GM18867 (cell line): ENCODE results near the gene HORMAD1.
"Not testable (repeated sequence)": the region's sequence is repeated elsewhere in the genome, so short reads cannot be mapped to it uniquely, and the experiment has no call there.

Experiments
- ATAC-seq: cut with Tn5 transposase; IDR thresholded peaks from one replicate; pipeline ENCODE4 v1.9.1; 2021; ENCODE audit warnings: mild to moderate bottlenecking, moderate library complexity; ENCODE audit not compliant: unreplicated experiment

HORMAD1 gene

DNA sequence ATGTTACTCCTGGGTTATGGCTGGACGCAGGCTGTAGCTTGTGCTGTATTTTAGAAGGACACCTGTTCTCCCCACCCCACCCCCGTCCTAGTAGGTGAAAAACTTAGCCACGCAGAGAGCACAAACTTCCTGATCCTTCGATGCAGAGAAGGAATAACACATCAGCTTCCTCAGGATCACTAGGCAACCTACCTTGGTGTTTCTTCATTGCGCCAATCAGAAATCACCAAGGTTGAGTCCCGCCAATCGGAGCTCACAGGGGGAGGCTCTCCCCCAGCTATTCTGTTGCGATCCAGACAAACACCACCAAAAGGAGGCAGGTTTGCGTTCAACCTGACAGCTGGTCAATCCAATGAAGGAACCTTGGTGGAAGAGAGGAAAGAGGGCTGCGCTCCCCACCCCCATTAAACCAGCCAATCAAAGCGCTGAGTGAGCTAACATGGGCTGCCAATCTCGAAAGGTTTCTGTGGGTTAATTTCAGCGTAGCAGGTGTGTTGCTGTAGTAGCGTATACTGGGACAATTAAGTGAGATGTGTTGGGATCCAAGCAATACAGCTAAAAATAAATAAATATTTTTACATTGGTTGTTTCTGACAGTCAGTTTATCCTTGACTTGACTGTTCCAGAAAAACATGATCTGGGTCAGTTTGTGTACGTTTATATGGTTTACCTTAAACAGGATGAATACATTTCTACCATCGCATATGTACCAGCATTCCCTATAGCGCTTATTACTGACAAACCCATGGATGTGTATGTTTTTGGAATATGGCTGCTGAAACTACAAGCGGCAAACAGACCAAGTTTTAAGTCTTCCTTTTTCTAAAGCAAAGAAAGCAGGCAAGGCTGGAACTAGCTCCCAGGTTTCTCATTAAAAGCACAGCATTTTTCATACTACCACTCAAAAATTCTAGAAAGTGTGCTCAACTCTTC, 23.4 kb downstream of the HORMAD1 start, which contains the start of gene GOLPH3L:
Gene GOLPH3L (minus strand): TSS at position 160 of the 933 bp plus-strand sequence. CDS start 2,316 bp downstream, outside the sequence.
- ATAC-seq: peak; percentile 98

DNA sequence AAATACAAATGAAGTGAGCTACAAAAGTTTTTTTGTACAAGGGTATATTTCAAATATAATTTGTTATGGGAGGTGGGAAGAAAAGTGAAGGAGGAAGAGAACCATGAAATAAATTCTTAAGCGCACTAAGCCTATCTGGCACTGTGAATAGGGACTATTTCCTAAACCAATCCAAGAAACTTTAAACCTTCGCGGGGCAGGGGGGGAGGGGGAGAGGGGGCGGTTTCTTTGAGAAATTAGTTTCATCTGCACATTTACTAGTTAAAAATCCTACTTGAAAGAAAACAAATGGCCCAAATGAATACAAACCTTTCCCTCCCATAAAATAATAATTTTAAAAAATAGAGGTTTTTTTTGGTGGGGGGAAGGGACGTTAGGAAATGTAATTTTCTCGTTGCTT, 24.1 kb downstream of the HORMAD1 start:
- ATAC-seq: no peak

DNA sequence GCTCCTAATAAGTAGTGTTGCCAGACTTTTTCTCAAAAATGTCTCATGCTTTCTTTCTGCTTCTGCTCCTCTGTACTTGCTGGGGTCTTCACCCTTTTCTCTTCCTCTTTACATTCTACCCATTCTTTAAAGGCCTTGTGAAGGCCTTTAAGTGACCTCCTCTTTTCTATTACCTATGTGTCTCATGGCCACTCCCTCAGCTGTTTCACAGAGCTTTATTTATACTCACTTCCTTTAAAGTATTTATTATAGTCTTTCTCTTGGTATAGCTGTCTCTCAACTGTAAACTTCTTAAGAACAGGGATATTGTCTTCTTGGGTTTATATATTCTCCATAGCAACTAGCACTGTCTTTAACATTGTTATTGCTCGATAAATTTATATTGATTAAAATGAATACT, 24.5 kb downstream of the HORMAD1 start:
- no peak for ATAC-seq

DNA sequence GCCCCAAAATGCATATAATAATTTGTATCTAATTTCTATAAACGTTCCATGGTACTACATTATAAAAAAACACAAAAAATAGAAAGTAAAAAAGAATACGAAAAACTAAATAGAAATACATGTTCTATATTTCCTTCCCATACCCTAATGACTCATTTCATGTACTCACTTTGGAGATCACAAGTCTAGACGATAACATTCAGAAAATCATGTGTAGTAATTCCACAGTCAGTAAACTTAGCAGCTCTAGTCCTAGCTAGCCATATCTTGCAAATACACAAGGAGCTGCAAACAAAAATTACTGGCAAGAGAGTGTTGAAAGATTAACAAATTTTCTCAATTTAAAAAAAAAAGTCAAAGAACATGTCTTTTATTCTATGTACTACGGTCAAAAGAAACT, 25.1 kb downstream of the HORMAD1 start:
- no peak for ATAC-seq

DNA sequence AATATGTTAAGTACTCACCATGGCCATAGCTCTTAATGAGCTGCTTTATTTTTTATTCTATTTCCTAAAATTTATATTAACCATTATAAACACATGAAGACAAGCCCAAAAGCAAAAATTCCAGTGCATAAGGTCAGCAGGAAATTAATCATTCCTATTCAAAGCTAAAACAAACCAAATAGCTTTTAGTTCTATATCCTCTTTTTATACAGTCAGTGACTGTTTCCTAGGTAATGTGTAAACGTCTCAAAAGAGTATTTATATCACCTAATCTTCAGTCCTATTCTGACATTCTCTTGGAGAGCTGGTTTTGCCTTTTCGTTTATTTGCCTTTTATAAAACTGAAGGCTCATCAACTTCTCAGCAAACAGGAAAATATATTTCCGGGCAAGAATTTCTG, 28.0 kb downstream of the HORMAD1 start:
- ATAC-seq: no peak

DNA sequence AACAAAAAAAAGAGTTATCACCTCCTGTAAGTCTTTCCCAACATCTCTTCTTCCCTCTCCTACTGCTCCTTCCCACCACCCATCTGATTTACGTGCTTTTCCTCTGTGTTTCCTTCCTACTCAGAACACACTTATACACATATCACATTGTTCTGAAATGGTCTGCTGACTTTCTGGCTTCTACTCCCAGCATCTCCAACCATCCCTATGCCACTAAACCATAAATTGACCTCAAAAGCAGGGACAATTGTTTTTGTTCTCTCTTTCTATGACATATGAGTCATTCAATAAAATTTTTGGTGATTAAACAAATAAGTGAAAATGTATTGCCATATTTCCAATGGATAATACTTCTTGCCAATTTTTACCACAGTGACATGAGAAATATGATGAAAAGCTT, 31.9 kb downstream of the HORMAD1 start:
- no peak for ATAC-seq

DNA sequence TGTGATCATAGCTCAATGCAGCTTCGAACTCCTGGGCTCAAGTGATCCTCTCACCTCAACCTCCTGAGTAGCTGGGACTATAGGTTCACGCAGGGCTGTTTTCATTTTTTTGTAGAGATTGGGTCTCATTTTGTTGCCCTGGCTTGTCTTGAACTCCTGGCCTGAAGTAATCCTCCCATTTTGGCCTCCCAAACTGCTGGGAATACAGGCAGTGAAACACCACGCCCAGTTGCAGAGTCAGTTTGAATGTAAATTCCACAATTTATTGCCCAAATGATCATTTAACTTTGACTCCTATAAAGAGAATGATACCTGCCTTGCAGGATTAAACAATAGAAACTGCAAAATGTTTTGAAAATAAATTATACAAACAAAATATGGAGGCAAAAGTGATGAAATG, 34.4 kb downstream of the HORMAD1 start:
- no peak for ATAC-seq

DNA sequence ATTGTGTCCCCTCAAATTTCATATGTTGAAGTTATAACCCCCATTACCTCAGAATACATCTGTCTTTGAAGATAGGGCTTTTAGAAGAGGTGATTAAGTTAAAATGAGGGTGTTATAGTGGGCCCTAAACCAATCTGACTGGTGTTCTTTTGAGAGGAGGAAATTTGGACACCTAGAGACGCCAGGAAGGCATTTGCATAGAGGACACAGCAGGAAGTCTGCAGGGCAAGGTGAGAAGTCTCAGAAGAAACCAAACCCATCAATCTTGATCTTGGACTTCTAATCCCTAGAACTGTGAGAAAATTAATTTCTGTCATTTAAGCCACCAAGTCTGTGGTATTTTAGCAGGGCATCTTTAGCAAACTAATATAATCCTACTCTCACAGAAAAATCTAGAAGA, 36.8 kb downstream of the HORMAD1 start:
- ATAC-seq: peak; percentile 68

DNA sequence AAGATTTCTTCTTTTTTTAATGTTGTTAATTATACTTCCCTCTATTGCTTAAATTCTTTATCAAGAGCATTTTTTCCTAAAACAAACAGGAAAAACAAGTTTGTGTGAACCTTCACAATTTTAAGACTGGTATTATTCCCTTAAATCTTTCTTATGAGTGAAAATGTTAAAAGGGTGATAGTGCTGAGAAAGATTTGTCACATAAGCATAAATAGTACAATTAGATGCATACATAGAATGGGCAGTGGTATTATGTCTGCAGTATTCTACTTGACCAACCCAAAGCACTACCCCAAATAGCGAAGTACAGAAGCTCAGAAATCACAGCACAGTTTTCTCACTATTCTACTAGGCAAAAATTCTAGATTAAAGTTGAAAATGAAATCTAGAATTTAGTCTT, 41.7 kb downstream of the HORMAD1 start:
- ATAC-seq: no peak

DNA sequence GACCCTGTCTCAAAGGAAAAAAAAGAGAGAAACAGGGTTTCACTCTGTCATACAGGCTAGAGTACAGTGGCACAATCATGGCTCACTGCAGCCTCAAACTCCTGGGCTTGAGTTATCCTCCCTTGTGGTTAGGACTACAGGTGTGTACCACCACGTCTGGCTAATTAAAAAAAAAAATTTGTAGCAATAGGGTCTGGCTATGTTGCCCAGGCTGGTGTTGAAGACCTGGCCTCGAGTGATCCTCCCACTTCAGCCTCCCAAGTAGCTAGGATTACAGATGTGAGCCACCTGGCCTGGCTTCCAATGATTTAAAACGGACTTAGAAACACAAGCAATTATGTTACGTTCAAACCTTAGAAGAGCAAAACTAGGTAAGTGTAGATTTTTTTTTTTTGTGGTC, 45.8 kb downstream of the HORMAD1 start:
- no peak for ATAC-seq

DNA sequence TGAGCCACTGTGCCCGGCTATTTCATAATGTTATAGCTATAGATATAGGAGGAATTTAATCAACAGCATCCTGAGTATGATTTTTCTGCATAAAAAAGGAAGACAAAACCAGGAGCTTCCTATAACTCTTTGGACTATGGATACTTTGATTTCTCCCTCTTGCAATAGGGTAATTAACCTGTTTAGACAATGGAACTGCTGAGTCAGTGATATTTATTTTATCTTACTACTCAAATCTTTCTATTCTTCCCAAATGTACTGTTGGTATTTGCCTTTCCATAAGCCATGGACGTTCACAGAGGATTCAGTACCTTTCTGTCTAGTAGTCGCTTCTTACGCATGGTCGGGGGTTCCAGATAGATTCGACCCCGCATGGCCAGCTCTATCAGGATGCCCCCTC, 57.4 kb downstream of the HORMAD1 start:
- ATAC-seq: no peak

DNA sequence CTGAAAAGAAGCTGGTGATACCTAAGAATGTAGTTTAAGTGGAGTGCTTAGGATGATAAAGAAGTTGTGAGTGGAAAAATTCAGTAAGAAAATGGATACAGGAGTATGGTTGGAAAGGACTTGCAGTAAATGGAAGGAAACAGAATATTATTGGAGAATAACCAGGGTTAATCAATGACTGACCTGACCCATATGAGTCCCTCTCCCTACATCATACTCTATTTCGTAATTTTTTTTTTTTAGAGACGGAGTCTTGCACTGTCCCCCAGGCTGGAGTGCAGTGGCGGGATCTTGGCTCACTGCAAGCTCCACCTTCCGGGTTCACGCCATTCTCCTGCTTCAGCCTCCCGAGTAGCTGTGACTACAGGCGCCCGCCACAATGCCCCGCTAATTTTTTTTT, 57.9 kb downstream of the HORMAD1 start:
- ATAC-seq: no peak

DNA sequence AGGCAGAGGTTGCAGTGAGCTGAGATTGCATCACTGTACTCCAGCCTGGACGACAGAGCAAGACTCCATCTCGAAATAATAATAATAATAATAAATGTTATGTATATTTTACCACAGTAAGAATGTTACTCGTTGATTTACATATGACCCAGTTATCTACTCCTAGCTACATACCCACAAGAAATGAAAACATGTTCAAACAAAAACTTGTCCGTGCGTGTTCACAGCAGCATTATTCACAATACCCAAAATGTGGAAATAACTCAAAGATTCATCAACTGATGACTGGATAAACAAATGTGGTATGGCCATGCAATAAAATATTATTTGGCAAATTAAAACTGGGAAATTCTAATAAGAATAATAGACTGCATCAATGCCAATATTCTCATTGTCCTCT, 59.5 kb downstream of the HORMAD1 start:
- no peak for ATAC-seq

DNA sequence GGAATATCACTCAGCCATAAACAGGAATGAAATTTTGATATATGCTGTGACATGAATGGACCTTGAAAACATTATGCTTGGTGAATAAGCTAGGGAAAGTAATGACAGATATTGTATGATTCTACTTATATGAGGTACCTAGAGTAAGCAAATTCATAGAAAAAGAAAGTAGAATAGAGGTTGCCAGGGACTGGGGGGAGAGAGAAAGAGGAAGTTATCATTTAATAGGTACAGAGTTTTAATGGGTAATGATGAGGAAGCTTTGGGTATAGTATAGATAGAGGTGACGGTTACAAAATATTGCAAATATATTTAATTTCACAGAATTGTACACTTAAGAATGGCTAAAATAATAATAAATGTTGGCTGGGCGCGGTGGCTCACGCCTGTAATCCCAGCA, 60.1 kb downstream of the HORMAD1 start:
- no peak for ATAC-seq

DNA sequence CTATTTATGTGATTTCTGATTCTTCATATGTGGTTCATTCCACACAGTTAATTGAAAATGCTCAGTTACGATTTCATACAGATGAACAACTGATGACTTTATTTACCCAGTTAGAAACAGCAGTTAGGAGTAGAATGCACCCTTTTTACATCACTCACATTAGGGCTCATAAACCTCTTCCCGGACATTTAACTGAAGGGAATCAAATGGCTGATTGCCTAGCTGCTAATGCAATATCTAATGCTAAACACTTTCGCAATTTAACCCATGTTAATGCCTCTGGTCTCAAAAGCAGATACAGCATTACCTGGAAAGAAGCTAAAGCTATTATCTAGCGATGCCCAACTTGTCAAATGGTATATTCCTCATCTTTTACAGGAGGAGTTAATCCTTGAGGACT, 63.6 kb downstream of the HORMAD1 start:
- not testable (repeated sequence) for ATAC-seq

DNA sequence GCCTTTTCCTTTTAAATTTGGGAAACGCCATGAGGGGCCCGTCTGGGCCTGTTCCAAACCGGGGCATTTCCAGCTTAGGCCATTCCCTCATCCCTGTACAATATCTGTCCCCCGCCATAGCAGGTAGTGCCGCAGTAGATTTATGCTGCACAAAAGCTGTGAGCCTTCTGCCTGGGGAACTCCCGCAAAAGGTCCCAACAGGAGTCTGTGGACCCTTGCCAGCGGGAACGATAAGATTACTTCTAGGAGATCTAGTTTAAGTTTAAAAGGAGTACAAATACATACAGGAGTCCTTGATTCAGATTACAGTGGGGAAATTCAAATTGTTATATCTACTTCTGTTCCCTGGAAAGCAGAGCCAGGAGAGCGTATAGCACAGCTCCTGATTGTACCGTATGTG, 66.1 kb downstream of the HORMAD1 start:
- ATAC-seq: not testable (repeated sequence)

DNA sequence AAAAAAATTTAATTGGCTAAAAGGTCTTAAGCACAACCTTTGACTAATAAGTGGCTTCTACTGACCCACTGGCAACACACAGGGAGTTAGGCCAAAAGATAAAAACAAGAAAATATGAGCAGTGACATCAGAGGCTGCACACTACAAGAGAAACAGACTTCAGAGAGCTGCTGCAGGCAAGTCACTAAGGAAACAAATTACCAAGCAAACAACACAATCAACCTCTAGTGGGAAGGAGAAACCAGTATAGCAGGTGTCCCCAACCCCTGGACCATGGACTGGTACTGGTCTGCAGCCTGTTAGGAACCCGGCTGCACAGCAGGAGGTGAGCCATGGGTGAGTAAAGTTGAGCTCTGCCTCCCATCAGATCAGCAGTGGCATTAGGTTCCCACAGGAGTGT, 70.5 kb downstream of the HORMAD1 start:
- no peak for ATAC-seq

DNA sequence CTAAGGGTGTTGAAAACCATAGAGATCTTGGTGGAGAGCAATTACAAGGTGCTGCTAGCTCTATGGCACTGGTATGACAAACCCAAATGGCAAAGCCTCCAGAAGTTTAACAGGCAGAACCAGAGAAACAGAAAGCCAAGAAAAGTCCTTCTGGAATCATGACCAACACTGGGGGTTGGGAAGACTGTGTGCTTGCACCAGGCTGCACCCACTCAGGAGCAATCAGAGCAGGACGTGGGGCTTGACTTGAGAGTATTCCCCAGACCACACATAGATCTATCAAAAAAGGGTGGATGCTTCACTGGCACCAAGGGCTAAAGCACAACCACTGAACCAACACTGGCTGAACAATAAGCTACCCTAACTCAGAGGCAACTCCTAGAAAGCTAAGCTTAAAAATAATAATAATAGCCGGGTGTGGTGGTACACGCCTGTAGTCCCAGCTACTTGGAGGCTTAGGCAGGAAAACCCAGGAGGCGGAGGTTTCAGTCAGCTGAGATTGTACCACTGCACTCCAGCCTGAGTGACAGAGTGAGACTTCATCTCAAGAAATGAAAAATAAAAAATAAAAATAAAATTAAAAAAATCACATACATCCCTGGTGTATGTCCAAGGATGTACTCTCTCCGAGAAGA, 71.1 kb downstream of the HORMAD1 start:
- ATAC-seq: no peak
